Activated CD8-positive, alpha-beta memory T cell treated with anti-CD3 and anti-CD28 coated beads for 1 hour (primary cell): ENCODE data around the gene GAGE12E.
"Not testable (repeated sequence)": the region's sequence is repeated elsewhere in the genome, so short reads cannot be mapped to it uniquely, and the experiment has no call there.

ENCODE experiments used
- DNase-seq, 2 donors: peaks; one replicate each; pipeline ENCODE4 v3.0.0-alpha.2; 2020; ENCODE audit warnings: low read depth in 1 of 2; ENCODE audit errors: extremely low read depth in 1 of 2

The GAGE12E gene, protein sequence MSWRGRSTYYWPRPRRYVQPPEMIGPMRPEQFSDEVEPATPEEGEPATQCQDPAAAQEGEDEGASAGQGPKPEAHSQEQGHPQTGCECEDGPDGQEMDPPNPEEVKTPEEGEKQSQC

DNA sequence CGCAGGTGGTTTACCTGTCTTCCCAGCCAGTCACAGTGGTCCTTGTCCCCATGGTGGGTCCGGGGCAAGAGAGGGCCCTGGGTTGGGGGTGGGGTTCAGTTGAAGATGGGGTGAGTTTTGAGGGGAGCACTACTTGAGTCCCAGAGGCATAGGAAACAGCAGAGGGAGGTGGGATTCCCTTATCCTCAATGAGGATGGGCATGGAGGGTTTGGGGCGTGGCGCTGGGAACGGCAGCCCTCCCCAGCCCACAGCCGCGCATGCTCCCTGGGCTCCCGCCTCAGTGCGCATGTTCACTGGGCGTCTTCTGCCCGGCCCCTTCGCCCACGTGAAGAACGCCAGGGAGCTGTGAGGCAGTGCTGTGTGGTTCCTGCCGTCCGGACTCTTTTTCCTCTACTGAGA lies at the start of gene GAGE12E:
Gene GAGE12E (plus strand): TSS at position 301 of the 400 bp plus-strand sequence. CDS start 1,155 bp downstream, outside the sequence.
- DNase-seq: not testable (repeated sequence)

DNA sequence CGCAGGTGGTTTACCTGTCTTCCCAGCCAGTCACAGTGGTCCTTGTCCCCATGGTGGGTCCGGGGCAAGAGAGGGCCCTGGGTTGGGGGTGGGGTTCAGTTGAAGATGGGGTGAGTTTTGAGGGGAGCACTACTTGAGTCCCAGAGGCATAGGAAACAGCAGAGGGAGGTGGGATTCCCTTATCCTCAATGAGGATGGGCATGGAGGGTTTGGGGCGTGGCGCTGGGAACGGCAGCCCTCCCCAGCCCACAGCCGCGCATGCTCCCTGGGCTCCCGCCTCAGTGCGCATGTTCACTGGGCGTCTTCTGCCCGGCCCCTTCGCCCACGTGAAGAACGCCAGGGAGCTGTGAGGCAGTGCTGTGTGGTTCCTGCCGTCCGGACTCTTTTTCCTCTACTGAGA lies 19.2 kb upstream of the GAGE12E start, which contains the start of gene GAGE12C:
Gene GAGE12C (plus strand): TSS at position 301 of the 400 bp plus-strand sequence. CDS start 1,155 bp downstream, outside the sequence.
- not testable (repeated sequence) for DNase-seq

DNA sequence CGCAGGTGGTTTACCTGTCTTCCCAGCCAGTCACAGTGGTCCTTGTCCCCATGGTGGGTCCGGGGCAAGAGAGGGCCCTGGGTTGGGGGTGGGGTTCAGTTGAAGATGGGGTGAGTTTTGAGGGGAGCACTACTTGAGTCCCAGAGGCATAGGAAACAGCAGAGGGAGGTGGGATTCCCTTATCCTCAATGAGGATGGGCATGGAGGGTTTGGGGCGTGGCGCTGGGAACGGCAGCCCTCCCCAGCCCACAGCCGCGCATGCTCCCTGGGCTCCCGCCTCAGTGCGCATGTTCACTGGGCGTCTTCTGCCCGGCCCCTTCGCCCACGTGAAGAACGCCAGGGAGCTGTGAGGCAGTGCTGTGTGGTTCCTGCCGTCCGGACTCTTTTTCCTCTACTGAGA lies 9.7 kb upstream of the GAGE12E start, which contains the start of gene GAGE12D:
Gene GAGE12D (plus strand): TSS at position 301 of the 400 bp plus-strand sequence. CDS start 1,155 bp downstream, outside the sequence.
- not testable (repeated sequence) for DNase-seq

DNA sequence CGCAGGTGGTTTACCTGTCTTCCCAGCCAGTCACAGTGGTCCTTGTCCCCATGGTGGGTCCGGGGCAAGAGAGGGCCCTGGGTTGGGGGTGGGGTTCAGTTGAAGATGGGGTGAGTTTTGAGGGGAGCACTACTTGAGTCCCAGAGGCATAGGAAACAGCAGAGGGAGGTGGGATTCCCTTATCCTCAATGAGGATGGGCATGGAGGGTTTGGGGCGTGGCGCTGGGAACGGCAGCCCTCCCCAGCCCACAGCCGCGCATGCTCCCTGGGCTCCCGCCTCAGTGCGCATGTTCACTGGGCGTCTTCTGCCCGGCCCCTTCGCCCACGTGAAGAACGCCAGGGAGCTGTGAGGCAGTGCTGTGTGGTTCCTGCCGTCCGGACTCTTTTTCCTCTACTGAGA lies 9.5 kb downstream of the GAGE12E start, which contains the start of gene GAGE12F:
Gene GAGE12F (plus strand): TSS at position 301 of the 400 bp plus-strand sequence. CDS start 1,155 bp downstream, outside the sequence.
- not testable (repeated sequence) for DNase-seq

DNA sequence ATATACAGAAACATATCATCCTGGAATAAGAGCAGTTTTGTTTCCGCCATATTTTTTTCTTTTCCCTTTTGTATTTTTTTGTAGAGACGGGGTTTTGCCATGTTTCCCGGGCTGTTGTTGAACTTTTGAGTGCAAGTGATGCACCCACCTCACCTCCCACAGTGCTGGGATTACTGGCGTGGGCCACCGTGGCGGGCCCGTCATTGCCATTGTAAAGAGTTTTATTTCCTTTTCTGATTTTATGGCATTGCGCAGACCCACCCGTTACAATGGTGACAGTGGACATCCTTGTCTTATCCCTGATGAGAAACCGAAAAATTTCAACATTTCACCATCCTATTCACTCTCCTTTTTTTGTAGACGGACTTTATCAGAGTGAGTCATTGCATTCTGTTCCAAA lies 17.6 kb downstream of the GAGE12E start:
- not testable (repeated sequence) for DNase-seq

DNA sequence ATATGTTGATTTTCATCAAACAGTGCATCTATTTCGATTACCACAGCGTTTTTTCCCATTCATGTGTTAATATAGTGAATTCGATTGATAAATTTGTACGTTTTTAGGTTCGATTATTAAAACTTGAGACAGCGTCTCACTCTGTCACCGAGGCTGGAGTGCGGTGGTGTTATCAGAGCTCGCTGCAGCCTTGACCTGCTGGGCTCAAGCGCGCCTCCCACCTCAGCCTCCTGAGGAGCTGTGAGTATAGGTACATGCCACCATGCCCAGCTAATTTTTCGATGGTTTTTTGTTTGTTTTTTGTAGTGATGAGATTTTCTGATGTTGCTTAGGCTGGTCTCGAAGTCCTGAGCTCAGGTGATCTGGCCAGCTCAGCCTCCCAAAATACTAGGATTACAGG lies 18.1 kb downstream of the GAGE12E start:
- DNase-seq: not testable (repeated sequence)

DNA sequence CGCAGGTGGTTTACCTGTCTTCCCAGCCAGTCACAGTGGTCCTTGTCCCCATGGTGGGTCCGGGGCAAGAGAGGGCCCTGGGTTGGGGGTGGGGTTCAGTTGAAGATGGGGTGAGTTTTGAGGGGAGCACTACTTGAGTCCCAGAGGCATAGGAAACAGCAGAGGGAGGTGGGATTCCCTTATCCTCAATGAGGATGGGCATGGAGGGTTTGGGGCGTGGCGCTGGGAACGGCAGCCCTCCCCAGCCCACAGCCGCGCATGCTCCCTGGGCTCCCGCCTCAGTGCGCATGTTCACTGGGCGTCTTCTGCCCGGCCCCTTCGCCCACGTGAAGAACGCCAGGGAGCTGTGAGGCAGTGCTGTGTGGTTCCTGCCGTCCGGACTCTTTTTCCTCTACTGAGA lies 19.0 kb downstream of the GAGE12E start, which contains the start of gene GAGE12G:
Gene GAGE12G (plus strand): TSS at position 301 of the 400 bp plus-strand sequence. CDS start 1,155 bp downstream, outside the sequence.
- DNase-seq: not testable (repeated sequence)

DNA sequence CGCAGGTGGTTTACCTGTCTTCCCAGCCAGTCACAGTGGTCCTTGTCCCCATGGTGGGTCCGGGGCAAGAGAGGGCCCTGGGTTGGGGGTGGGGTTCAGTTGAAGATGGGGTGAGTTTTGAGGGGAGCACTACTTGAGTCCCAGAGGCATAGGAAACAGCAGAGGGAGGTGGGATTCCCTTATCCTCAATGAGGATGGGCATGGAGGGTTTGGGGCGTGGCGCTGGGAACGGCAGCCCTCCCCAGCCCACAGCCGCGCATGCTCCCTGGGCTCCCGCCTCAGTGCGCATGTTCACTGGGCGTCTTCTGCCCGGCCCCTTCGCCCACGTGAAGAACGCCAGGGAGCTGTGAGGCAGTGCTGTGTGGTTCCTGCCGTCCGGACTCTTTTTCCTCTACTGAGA lies 28.6 kb downstream of the GAGE12E start, which contains the start of gene GAGE12H:
Gene GAGE12H (plus strand): TSS at position 301 of the 400 bp plus-strand sequence. CDS start 1,155 bp downstream, outside the sequence.
- not testable (repeated sequence) for DNase-seq

DNA sequence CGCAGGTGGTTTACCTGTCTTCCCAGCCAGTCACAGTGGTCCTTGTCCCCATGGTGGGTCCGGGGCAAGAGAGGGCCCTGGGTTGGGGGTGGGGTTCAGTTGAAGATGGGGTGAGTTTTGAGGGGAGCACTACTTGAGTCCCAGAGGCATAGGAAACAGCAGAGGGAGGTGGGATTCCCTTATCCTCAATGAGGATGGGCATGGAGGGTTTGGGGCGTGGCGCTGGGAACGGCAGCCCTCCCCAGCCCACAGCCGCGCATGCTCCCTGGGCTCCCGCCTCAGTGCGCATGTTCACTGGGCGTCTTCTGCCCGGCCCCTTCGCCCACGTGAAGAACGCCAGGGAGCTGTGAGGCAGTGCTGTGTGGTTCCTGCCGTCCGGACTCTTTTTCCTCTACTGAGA lies 38.1 kb downstream of the GAGE12E start, which contains the start of gene GAGE2A:
Gene GAGE2A (plus strand): TSS at position 301 of the 400 bp plus-strand sequence. CDS start 1,155 bp downstream, outside the sequence.
- DNase-seq: not testable (repeated sequence)

DNA sequence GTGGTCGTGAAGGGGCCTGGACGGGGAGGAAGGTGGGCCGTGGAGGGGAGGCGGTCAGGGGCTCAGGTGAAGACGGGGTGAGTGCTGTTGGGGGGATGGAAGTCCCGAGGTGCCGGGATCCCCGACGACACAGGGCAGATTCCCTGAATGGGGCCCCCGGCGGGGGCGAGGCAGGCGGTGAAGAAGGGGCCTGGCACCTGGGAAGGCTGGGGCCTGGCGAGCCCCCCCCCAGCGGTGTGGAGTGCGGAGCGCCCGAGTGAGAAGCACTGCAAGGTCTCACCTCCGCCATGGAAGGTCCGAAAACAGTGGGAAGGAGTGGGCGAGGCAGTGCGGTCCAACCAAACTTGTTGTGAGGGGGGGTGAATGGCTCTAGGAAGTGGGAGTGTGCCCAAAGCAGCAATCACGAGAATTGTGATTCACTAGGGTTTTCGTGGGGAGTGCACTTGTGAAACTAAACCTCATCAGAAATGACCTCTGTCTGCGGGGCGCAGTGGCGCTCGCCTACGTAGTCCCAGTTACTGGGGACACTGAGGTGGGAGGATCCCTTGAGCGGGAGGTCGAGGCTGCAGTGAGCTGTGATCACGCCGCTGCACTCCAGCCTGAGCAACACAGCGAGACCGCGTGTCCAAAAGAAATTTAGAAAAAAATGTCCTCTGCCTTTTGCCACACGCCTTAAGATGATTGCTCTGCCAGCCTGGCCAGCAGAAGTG lies 38.8 kb downstream of the GAGE12E start:
- not testable (repeated sequence) for DNase-seq

DNA sequence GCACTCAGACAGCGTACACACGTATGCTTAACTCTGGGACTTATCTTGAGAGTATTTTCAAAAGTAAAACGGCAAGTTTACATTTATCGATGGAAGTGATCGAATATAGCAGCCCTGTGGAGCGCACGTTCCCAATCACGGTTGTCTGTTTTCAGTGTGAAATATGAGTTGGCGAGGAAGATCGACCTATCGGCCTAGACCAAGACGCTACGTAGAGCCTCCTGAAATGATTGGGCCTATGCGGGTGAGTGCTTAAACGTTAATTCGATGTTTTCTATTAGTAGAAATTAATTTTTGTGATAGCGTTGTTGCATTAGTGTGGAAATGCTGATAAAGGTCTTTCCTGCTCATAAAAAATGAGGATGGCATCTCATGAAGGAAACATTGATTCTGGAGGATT lies 39.4 kb downstream of the GAGE12E start:
- DNase-seq: not testable (repeated sequence)

DNA sequence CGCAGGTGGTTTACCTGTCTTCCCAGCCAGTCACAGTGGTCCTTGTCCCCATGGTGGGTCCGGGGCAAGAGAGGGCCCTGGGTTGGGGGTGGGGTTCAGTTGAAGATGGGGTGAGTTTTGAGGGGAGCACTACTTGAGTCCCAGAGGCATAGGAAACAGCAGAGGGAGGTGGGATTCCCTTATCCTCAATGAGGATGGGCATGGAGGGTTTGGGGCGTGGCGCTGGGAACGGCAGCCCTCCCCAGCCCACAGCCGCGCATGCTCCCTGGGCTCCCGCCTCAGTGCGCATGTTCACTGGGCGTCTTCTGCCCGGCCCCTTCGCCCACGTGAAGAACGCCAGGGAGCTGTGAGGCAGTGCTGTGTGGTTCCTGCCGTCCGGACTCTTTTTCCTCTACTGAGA lies 47.6 kb downstream of the GAGE12E start, which contains the start of gene GAGE1:
Gene GAGE1 (plus strand): TSS at position 301 of the 400 bp plus-strand sequence. CDS start 1,155 bp downstream, outside the sequence.
- not testable (repeated sequence) for DNase-seq
